Adrenal gland (tissue), 5 donors: ENCODE measurements around the gene EZH2.

Experiments used
- POLR2A ChIP-seq, 2 donors: fragments of 450-650 bp; IDR thresholded peaks; one replicate each; pipeline ENCODE4 v1.6.1; 2017; ENCODE audit warnings: antibody characterized with exemption in 2 of 2, mild to moderate bottlenecking in 2 of 2, moderate library complexity in 1 of 2
- TF ChIP-seq, protein P1 (sequence below), 6 experiments: fragments of 450-650 bp in 4 of 6; fragments of 200-600 bp in 2 of 6; sonication (generic) in 1 of 6; IDR thresholded peaks; 1 replicate in 5 of 6; 2 replicates in 1 of 6; pipeline versions ENCODE4 v1.5.1 to v1.8.0; 2016 to 2021; ENCODE audit warnings: antibody characterized with exemption in 6 of 6, mild to moderate bottlenecking in 2 of 6, moderate library complexity in 1 of 6
- donor health status: DM: no; HTN: no; CAD: no.

DNA sequence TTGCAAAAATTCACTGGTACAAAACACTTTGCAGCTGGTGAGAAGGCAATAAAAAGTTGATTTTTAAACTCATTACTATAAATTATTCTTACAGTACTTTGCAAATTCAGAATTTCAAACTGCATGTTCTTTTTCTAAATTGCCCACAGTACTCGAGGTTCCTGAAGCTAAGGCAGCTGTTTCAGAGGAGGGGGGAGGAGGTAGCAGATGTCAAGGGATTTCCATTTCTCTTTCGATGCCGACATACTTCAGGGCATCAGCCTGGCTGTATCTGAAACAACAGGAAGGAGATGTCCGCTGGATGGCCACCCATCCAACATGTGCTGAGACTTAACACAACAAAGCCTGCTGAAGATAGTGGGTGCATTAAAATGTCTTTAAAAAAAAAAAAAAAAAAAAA, 76.7 kb downstream of the EZH2 start:
- TF ChIP-seq POLR2A (IDR thresholded peaks at IDR 0.05) = no peak
- TF ChIP-seq, protein P1, sequence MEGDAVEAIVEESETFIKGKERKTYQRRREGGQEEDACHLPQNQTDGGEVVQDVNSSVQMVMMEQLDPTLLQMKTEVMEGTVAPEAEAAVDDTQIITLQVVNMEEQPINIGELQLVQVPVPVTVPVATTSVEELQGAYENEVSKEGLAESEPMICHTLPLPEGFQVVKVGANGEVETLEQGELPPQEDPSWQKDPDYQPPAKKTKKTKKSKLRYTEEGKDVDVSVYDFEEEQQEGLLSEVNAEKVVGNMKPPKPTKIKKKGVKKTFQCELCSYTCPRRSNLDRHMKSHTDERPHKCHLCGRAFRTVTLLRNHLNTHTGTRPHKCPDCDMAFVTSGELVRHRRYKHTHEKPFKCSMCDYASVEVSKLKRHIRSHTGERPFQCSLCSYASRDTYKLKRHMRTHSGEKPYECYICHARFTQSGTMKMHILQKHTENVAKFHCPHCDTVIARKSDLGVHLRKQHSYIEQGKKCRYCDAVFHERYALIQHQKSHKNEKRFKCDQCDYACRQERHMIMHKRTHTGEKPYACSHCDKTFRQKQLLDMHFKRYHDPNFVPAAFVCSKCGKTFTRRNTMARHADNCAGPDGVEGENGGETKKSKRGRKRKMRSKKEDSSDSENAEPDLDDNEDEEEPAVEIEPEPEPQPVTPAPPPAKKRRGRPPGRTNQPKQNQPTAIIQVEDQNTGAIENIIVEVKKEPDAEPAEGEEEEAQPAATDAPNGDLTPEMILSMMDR (IDR thresholded peaks at IDR 0.05) = no peak
